Measurements from ENCODE around the gene KDM4B.

KDM4B gene

GRCh38 chr19:5050067-5050656 lies 81.2 kb downstream of the KDM4B start:
- no peak for DNase-seq (ENCODE audit: low read depth)

GRCh38 chr19:5050905-5051304 lies 82.0 kb downstream of the KDM4B start:
- no peak for DNase-seq (ENCODE audit: low read depth)

- DNase-seq (ENCODE audit: low read depth), result no peak
These were observed 82.7 kb downstream of the KDM4B start for GRCh38 chr19:5051619-5052018.

GRCh38 chr19:5052515-5052914 lies 83.6 kb downstream of the KDM4B start:
- no peak for DNase-seq (ENCODE audit: low read depth)

GRCh38 chr19:5052945-5053485 lies 84.1 kb downstream of the KDM4B start:
- no peak for DNase-seq (ENCODE audit: low read depth)

- no peak for DNase-seq (ENCODE audit: low read depth)
These were observed 84.7 kb downstream of the KDM4B start for GRCh38 chr19:5053661-5054060.

GRCh38 chr19:5054551-5055456 lies 85.9 kb downstream of the KDM4B start:
- no peak for DNase-seq (ENCODE audit: low read depth)

GRCh38 chr19:5055457-5055776 lies 86.5 kb downstream of the KDM4B start:
- no peak for DNase-seq (ENCODE audit: low read depth)

GRCh38 chr19:5057860-5058259 lies 88.9 kb downstream of the KDM4B start:
- DNase-seq (ENCODE audit: low read depth), result no peak

GRCh38 chr19:5058521-5059212 lies 89.8 kb downstream of the KDM4B start:
- no peak for DNase-seq (ENCODE audit: low read depth)

- no peak for DNase-seq (ENCODE audit: low read depth)
These were observed 90.3 kb downstream of the KDM4B start for GRCh38 chr19:5059213-5059574.

GRCh38 chr19:5059793-5060192 lies 90.9 kb downstream of the KDM4B start:
- no peak for DNase-seq (ENCODE audit: low read depth)

- no peak for DNase-seq (ENCODE audit: low read depth)
These were observed 93.3 kb downstream of the KDM4B start for GRCh38 chr19:5062195-5062594.

GRCh38 chr19:5062799-5063198 lies 93.9 kb downstream of the KDM4B start:
- no peak for DNase-seq (ENCODE audit: low read depth)

- DNase-seq (ENCODE audit: low read depth), result no peak
These were observed 95.1 kb downstream of the KDM4B start for GRCh38 chr19:5063873-5064645.

GRCh38 chr19:5064896-5065295 lies 96.0 kb downstream of the KDM4B start:
- no peak for DNase-seq (ENCODE audit: low read depth)

- no peak for DNase-seq (ENCODE audit: low read depth)
These were observed 96.8 kb downstream of the KDM4B start for GRCh38 chr19:5065663-5066093.

- DNase-seq (ENCODE audit: low read depth), result no peak
These were observed 97.9 kb downstream of the KDM4B start for GRCh38 chr19:5066768-5067167.

- DNase-seq (ENCODE audit: low read depth), result no peak
These were observed 98.8 kb downstream of the KDM4B start for GRCh38 chr19:5067678-5068077.

- no peak for DNase-seq (ENCODE audit: low read depth)
These were observed 99.5 kb downstream of the KDM4B start for GRCh38 chr19:5068233-5069072.

- DNase-seq (ENCODE audit: low read depth), result no peak
These were observed 101.4 kb downstream of the KDM4B start for GRCh38 chr19:5070331-5070730.
